GM19099 (cell line): ENCODE results near the gene RPRD1A.

Experiments
- POLR2A ChIP-seq: IDR thresholded peaks from 3 replicates; pipeline ENCODE4 v1.6.1; 2011; ENCODE audit warnings: low read depth; ENCODE audit not compliant: insufficient read length; ENCODE audit errors: extremely low read depth

Gene RPRD1A

GRCh38 chr18:36083729-36084128 is 16.4 kb upstream of the RPRD1A start:
- TF ChIP-seq POLR2A: no peak

- no peak for TF ChIP-seq POLR2A
Observed at GRCh38 chr18:36078751-36079529, 11.6 kb upstream of the RPRD1A start.

- no peak for TF ChIP-seq POLR2A
Observed at GRCh38 chr18:36075862-36076587, 8.7 kb upstream of the RPRD1A start.

- TF ChIP-seq POLR2A: no peak
Observed at GRCh38 chr18:36074435-36074834, 7.1 kb upstream of the RPRD1A start.

GRCh38 chr18:36073676-36074075 is 6.3 kb upstream of the RPRD1A start:
- no peak for TF ChIP-seq POLR2A

- no peak for TF ChIP-seq POLR2A
Observed at GRCh38 chr18:36066686-36067054, 689 bp downstream of the RPRD1A start.

- no peak for TF ChIP-seq POLR2A
Observed at GRCh38 chr18:36066001-36066400, 1.4 kb downstream of the RPRD1A start.

- TF ChIP-seq POLR2A: no peak
Observed at GRCh38 chr18:36064027-36064808, 3.1 kb downstream of the RPRD1A start.

GRCh38 chr18:36058674-36059073 is 8.7 kb downstream of the RPRD1A start:
- TF ChIP-seq POLR2A: no peak

- TF ChIP-seq POLR2A: no peak
Observed at GRCh38 chr18:36051760-36052159, 15.6 kb downstream of the RPRD1A start.

GRCh38 chr18:36050479-36050878 is 16.9 kb downstream of the RPRD1A start:
- TF ChIP-seq POLR2A: no peak

- no peak for TF ChIP-seq POLR2A
Observed at GRCh38 chr18:36047521-36047920, 19.8 kb downstream of the RPRD1A start.

GRCh38 chr18:36046898-36047297 is 20.5 kb downstream of the RPRD1A start:
- no peak for TF ChIP-seq POLR2A

- no peak for TF ChIP-seq POLR2A
Observed at GRCh38 chr18:36045241-36045991, 21.9 kb downstream of the RPRD1A start.

- TF ChIP-seq POLR2A: no peak
Observed at GRCh38 chr18:36043153-36043552, 24.2 kb downstream of the RPRD1A start.
